Measurements from ENCODE around the gene KDM5A. TPM values are rescaled to one million over a fixed set of nuclear protein-coding genes. Genes with fewer than 3 reads are reported as not detected.

KDM5A gene
- total RNA-seq, 1 experiment from 2014 or later, result 56.9 TPM

DNA sequence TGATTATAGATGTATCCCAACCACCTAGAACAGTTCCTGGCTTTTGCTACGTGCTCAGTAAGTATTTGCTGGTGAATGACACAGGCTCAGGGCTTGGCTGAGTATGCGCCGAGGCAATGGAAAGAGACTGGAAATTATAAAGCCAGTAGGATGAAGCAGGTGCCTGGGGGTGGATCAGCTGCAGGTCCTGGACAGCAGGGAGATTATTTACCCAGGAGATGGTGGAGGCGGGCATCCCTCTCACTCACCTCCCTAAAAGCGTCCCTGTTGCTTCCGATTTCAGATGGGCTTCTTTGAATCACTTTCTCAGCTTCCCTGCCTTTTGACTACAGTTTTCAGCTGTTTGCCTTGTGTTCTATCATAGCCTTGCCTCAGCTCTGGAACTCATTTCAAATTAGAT is 132.9 kb downstream of the KDM5A start:
- no peak overlapping the region for H2AFZ ChIP-seq (ENCODE audit: low read length)
- H3K4ac ChIP-seq (ENCODE audit: low read depth, low read length), result no peak overlapping the region
- no peak overlapping the region for H4K91ac ChIP-seq (ENCODE audit: insufficient read length, low read depth, low read length)
- TF ChIP-seq, protein P1, sequence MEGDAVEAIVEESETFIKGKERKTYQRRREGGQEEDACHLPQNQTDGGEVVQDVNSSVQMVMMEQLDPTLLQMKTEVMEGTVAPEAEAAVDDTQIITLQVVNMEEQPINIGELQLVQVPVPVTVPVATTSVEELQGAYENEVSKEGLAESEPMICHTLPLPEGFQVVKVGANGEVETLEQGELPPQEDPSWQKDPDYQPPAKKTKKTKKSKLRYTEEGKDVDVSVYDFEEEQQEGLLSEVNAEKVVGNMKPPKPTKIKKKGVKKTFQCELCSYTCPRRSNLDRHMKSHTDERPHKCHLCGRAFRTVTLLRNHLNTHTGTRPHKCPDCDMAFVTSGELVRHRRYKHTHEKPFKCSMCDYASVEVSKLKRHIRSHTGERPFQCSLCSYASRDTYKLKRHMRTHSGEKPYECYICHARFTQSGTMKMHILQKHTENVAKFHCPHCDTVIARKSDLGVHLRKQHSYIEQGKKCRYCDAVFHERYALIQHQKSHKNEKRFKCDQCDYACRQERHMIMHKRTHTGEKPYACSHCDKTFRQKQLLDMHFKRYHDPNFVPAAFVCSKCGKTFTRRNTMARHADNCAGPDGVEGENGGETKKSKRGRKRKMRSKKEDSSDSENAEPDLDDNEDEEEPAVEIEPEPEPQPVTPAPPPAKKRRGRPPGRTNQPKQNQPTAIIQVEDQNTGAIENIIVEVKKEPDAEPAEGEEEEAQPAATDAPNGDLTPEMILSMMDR (conservative IDR thresholded peaks at IDR 0.05), result no peak
- no peak overlapping the region for H2BK15ac ChIP-seq (ENCODE audit: low read depth, low read length)
- Mint-ChIP-seq H3K27me3 (ENCODE audit: low read depth) (peaks cover 33% of the 10 kb centered on the region), H3K27ac (peak overlapping the region in 1 of 3 experiments; percentile 2; a peak in 1 of 7 replicates), H3K9me3 (peaks cover 0 to 2% of the 10 kb centered on the region in 2 experiments; a peak in 1 of 5 replicates), H3K36me3 (ENCODE audit: insufficient read depth in 1 of 3, low read depth in 3 of 3) (no peaks in the 10 kb centered on the region), H3K4me3 (no peak overlapping the region), H3K4me1 (peaks cover 4 to 8% of the 10 kb centered on the region in 2 experiments; a peak in 3 of 4 replicates)
- H3K18ac ChIP-seq (ENCODE audit: insufficient read length, low read depth, low read length), result no peak overlapping the region
- no peak overlapping the region for H3K27ac ChIP-seq (ENCODE audit: insufficient read length, low read depth, low read length)
- no peaks in the 10 kb centered on the region for H4K20me1 ChIP-seq (ENCODE audit: control insufficient read depth, insufficient read depth, insufficient read length)
- H2BK120ac ChIP-seq (ENCODE audit: low read depth, low read length, poor library complexity, severe bottlenecking), result no peak overlapping the region
- no peak overlapping the region for H2BK5ac ChIP-seq (ENCODE audit: insufficient read length, low read length)
- H2BK12ac ChIP-seq (ENCODE audit: insufficient read length, low read depth, low read length), result no peak overlapping the region
- H3K9ac ChIP-seq (ENCODE audit: extremely low read depth, insufficient read length, low read length), result no peak overlapping the region
- H3K14ac ChIP-seq (ENCODE audit: insufficient read depth, low read length), result no peak overlapping the region
- no CpG with 5 or more reads among the region's 6 CpGs for WGBS (ENCODE audit: extremely low coverage, insufficient read length, low lambda C conversion rate)
- no peak overlapping the region for H2BK20ac ChIP-seq (ENCODE audit: low read depth, low read length, poor library complexity, severe bottlenecking)
- H3K4me1 ChIP-seq (ENCODE audit: insufficient read depth, low read length), result no peaks in the 10 kb centered on the region; the same call in 1 of the 2 replicates
- no peak overlapping the region for H3K23ac ChIP-seq (ENCODE audit: insufficient read length, low read depth, low read length)
- no peak overlapping the region for H3K4me2 ChIP-seq (ENCODE audit: insufficient read depth, insufficient read length, low read length)
- no peaks in the 10 kb centered on the region for H3K27me3 ChIP-seq (ENCODE audit: insufficient read depth, low read length)
- no peak overlapping the region for H3T11ph ChIP-seq (ENCODE audit: low read length)
- no peaks in the 10 kb centered on the region for H3K23me2 ChIP-seq (ENCODE audit: insufficient read length, low read depth, low read length, poor library complexity, severe bottlenecking)
- no peaks in the 10 kb centered on the region for H3K9me3 ChIP-seq (ENCODE audit: control insufficient read depth, low read depth, low read length)
- DNase-seq, result no peak
- no peaks in the 10 kb centered on the region for H3K79me2 ChIP-seq (ENCODE audit: insufficient read depth, low read length)
- H3K79me1 ChIP-seq (ENCODE audit: insufficient read depth, low read depth, low read length, poor library complexity, severe bottlenecking), result no peaks in the 10 kb centered on the region
- no peak overlapping the region for H2AK5ac ChIP-seq (ENCODE audit: insufficient read length, low read length)
- no peak overlapping the region for H4K8ac ChIP-seq (replicated peaks; ENCODE audit: insufficient read length, low read depth, low read length)
- no peak overlapping the region for H4K5ac ChIP-seq (ENCODE audit: insufficient read length, low read depth, low read length)
- no peak overlapping the region for H3K56ac ChIP-seq (ENCODE audit: insufficient read length, low read depth, low read length)

All from H9 (cell line).